WTC11 (cell line): ENCODE results near the gene GADD45GIP1.

Experiments used
- TF ChIP-seq, protein P1 (sequence below): fragments of 200-600 bp; IDR thresholded peaks from 2 replicates; pipeline ENCODE4 v1.8.0; 2022; ENCODE audit warnings: antibody characterized with exemption
- TF ChIP-seq, protein P2 (sequence below): fragments of 250-450 bp; sonication (Bioruptor Pico); IDR thresholded peaks from 2 replicates; pipeline ENCODE4 v2.1.2; 2022; ENCODE audit warnings: mild to moderate bottlenecking, moderate library complexity

DNA sequence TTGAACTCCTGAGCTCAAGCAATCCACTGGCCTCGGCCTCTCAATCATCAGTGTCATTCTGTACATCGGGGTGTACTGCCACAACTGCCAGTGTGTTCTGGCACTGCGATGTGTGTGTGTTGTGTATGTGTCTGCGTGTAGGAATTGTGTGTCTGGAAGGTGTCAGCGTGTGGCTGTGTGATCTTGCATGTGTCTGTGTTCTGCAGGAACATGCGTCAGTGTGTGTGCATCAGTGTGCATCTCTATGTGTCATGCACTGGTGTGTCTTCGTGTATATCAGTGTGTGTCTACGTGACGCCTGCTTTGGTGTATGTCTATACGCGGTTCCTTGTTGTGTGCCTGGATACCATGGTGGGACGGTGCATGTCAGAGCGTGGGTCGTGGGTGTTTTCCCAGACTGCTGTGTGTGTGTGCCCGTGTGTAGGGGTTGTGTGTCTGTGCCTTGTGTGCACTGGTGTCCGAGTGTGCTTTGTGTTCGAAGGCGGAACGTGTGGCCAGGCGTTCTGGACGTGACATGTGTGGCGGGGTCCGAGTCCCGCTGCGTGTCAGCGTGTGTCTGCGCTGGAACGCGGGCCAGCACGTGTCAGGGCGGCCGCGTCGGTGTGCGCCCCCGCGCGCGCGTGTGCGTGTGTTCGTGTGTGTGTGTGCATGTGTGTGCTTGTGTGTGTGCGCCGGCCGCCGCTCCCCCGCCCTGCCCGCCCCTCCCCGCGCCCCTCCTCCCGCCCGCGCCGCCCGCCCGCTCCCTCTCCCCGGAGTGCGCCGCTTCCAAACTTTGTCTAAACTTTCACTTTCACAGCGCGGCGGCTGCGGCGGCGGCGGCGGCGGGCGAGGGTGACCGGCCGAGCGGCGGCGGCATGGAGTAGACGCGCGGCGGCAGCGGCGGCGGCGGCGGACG lies 37.9 kb upstream of the GADD45GIP1 start, which contains the start of gene NFIX:
- TF ChIP-seq, protein P1, sequence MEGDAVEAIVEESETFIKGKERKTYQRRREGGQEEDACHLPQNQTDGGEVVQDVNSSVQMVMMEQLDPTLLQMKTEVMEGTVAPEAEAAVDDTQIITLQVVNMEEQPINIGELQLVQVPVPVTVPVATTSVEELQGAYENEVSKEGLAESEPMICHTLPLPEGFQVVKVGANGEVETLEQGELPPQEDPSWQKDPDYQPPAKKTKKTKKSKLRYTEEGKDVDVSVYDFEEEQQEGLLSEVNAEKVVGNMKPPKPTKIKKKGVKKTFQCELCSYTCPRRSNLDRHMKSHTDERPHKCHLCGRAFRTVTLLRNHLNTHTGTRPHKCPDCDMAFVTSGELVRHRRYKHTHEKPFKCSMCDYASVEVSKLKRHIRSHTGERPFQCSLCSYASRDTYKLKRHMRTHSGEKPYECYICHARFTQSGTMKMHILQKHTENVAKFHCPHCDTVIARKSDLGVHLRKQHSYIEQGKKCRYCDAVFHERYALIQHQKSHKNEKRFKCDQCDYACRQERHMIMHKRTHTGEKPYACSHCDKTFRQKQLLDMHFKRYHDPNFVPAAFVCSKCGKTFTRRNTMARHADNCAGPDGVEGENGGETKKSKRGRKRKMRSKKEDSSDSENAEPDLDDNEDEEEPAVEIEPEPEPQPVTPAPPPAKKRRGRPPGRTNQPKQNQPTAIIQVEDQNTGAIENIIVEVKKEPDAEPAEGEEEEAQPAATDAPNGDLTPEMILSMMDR, result no peak
- TF ChIP-seq, protein P2, sequence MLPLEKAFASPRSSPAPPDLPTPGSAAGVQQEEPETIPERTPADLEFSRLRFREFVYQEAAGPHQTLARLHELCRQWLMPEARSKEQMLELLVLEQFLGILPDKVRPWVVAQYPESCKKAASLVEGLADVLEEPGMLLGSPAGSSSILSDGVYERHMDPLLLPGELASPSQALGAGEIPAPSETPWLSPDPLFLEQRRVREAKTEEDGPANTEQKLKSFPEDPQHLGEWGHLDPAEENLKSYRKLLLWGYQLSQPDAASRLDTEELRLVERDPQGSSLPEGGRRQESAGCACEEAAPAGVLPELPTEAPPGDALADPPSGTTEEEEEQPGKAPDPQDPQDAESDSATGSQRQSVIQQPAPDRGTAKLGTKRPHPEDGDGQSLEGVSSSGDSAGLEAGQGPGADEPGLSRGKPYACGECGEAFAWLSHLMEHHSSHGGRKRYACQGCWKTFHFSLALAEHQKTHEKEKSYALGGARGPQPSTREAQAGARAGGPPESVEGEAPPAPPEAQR (CRISPR knock-in tag), result no peak
